Stromal cell of bone marrow (primary cell): Measurements from ENCODE around the gene LGR5.

Experiments used
- DNase-seq: peaks from one replicate; pipeline ENCODE4 v3.0.0-alpha.2; 2012; ENCODE audit warnings: low read depth

LGR5 gene

GRCh38 chr12:71438670-71439361 lies 782 bp upstream of the LGR5 start:
- no peak for DNase-seq

DNA sequence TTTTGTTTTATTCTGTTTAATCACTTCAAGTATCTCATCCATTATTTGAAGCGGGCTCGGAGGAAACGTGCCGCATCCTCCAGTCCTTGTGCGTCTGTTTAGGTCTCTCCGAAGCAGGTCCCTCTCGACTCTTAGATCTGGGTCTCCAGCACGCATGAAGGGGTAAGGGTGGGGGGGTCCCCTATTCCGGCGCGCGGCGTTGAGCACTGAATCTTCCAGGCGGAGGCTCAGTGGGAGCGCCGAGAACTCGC lies 311 bp upstream of the LGR5 start:
- no peak for DNase-seq

DNA sequence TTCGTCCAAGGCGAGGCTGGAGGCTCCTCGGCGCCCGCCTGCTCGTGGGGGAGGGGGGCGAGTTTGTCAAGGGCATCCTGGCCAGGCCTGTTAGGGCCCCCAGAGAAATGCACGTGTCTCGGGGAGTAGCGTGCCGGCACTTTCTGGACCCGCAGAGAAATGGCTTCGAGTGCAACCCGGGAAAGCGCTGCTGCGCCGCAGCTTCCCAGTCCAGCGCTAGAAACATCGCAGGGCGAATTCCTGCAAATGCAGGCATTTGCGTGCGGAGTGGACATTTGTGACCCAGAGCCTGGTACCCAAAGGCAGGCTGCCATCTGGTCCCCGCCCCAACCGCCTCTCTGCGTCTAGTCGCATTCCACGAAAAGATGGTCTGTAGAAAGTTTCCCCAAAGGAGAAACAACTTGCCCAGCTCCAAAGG lies 756 bp downstream of the LGR5 start:
- DNase-seq: no peak

DNA sequence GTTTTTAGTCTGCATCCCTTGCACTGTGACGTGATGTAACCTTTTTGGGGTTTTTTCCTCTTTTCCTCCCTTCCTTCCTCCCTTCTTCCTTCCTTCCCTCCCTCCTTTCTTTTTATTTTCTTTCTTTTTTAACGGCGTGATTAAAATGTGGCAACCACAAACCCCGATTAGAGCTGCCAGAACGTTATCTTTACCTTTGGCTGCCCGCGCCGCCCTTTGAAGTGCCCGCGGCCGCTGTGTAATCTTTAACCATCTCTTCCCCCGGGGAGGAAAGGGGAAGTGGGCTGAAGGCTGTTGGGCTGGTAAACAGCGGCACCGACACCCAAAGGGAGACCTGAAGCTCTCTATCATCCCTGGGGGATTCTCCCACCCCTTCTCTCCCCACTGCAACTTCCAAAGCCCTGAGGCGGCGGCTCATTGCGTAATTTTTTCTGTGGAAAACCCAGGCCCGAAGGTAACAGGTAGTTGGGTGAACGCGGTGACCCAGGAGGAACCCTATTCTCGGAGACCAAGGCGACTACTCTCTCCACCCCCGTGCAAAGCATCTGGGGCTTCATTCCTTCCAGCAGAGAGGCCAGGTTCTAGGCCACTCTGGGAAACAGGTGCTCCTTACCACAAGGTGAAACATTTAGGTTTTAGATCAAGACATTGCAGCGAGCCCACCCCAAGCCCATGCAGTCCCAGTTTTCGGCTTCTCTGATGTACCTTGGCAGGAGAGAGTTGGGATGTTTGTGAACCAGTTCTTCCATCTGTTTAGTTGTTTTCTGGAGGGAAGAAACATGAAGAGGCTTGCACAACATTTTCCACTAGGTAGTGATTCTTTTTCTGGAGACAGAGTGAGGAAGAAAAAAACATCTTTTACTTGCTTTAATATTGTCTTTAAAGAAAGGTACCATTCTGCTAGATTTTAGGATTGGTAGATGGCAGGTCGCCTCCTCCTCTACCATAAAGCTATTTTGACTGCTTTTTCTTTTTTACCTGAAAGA lies 1.5 kb downstream of the LGR5 start:
- DNase-seq: no peak

GRCh38 chr12:71441836-71442566 lies 2.4 kb downstream of the LGR5 start:
- DNase-seq: no peak

GRCh38 chr12:71442567-71442931 lies 3.0 kb downstream of the LGR5 start:
- DNase-seq: no peak

GRCh38 chr12:71445071-71445470 lies 5.5 kb downstream of the LGR5 start:
- no peak for DNase-seq

DNA sequence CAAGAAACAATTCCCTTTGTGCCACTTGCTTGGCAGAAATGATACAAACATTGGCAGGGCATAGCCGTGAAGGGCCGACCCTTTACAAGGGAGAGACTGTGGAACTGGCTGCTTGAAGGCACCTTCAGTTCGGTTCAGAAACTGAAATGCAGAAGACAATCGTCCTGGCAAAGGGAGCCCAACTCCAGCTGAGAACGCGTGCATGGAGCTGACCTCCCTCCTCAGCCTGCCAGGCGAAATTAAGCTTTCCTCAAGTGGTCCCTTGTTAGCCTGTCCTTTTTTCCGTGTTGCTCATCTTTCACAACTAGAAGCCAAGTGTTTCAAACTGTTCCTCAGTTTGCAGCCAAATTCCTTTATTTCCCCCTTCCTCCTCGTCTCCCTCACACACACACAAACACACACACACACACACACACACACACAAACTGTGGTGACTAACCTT lies 8.1 kb downstream of the LGR5 start:
- no peak for DNase-seq

DNA sequence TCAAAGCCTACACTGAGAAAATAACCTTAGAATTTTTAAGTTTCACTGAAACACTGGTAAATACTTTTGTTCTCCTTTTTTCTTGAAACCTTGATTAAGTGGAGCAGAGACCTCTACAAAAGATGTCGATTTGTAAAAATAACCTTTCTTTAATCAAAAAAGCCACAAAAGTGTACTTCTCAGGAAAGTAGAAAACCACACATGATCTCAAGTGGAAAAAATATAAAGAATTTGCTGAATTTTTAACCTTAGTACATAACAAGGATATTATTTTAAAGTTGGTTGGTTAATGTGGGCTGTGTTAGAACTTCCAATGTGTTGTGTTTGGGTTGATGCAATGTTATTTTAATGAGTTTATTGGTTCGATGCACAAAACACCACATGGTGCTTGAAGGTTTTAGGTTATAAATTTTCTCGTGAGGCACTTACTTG lies 8.6 kb downstream of the LGR5 start:
- DNase-seq: no peak

DNA sequence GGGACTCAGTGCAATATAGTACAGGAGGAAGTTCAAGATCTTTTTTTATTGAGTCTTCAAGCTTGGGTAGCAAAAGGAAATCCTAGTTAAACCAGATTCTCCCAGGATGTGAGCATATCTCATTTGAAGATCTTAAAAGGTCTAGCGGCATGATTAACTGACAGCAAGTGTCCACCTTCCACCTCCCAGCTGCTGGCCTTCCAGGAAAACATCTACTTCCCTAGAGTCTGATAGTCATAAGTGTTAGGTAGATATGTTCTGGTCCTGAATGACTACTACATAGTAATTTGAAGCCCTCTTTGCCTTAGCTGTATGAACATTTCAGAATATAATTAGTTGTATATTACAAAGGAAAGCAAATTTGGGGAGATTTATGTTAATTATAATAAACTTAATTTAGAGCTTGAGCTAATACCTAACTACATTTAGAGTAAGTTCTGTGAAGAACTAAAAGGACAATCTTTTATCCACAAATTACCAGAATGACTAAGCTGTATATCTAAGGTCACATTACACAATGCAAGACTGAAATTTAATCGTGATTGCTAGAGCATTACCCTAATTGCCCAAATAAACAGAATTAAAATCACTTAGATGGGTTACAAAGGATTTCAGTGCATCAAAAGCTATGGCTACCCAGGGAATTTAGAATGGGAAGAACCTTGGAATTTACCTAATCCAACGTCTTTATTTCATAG lies 9.9 kb downstream of the LGR5 start:
- DNase-seq: no peak

DNA sequence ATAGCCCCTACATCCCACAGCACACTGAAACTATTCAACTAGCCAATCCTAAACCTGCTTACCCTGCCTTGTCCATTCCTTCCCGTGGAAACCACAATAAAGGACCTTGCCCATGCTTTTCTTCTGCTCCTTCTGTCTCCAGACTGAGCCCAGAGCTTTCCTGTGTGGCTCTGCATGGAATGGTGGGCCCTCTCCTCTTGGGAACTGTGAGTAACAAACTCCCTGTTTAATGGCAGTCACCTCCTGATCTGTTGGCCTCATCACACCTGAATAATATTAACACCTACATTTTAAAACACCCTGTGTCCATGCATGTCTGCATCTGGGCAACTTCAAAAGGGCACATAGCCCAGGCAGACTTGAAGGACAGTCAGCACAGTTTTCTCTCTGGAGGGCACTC lies 12.4 kb downstream of the LGR5 start:
- no peak for DNase-seq

DNA sequence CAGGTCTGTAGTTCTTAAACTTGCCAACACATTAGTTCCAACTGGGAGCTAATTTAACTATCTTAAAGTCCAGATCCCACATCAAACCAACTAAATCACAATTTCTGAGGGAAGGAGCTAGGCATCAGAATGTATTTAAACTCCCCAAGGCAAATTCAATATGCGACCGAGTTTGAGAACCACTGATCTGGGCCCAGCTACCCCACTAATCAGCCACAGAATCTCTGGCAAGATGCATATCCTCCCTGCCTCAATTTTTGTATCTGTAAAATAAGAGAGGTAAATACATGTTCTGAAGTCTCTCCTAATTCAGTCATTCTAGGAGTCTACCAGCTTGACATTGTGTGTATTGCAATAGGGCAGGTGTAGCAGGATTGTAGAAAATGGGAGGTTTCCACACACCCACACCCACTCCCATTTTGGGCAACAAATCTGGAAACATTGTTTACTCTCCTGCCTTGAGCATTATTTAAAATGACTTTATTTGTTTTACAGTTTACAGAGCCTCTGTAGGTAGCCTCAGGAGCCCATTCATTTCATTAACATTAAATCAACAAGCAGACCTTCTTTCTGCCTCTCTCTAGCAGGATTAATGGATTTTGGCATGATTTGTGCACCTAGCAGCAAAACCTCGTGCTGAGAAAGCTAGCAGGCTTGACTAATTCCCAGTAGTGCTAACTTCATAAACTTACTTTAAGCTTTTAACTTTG lies 15.6 kb downstream of the LGR5 start:
- no peak for DNase-seq

- no peak for DNase-seq
These were observed 16.7 kb downstream of the LGR5 start for GRCh38 chr12:71456316-71456715.

DNA sequence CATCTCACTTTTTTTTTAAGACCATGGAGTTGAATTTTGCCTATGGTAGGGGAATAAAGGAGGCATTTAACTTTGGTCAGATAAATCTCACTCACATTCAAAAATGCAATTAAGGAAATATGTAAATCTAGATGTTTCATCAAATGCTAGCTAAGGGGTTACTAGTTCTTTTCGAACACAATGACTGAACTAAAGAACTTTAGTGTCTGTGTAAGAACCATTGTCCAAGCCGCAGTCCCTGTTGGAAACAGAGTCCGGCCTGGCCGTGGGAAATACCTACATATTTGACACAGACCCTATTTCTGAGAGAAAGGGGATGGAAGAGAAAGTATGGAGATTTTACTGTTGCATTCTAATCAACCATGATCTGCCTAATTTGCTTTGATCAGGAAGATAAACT lies 17.4 kb downstream of the LGR5 start:
- DNase-seq: no peak

DNA sequence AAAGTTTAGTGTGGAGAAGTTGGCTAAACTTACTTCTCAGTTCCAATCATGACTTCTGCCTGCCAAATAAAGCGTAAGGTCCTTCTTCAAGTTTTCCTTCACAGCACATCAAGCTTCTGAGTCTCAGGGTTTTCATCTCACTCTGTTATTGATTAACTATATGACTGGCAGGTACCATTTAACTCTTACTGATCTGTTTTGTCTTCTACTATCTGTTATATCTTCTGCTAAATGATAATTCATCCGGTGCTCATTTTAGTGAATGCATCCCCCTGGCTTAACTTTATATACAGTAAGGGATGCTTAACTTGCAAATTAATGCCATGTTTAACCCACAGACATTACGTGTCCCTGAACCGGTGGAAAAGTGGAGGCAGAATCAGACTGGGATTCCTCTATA lies 20.7 kb downstream of the LGR5 start:
- DNase-seq: no peak

- DNase-seq: no peak
These were observed 21.4 kb downstream of the LGR5 start for GRCh38 chr12:71460850-71461609.

DNA sequence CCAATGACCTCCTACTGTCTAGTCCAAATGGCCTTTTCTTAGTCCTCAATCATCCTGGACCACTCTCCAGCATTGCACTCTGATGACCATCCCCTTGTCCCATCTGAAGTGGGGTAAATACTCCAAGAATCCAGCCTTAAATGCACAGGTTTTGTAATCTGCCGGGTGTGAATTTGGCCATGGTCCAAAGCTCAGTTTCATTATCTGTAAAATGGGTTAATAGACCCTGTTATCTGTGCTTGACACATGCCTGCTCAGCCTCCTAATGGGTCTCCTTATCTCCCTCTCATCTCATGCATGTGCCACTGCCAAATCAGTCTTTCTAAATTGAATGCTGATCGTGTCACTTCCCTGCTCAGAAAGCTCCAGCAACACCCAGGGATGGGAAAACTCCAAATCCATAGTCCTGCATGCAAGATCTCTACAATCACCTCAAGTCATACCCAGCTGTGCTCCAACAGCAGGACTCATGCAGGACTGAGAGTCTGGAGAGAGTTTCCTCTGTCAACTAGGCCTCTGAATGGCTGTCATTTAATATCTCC lies 22.3 kb downstream of the LGR5 start:
- no peak for DNase-seq

DNA sequence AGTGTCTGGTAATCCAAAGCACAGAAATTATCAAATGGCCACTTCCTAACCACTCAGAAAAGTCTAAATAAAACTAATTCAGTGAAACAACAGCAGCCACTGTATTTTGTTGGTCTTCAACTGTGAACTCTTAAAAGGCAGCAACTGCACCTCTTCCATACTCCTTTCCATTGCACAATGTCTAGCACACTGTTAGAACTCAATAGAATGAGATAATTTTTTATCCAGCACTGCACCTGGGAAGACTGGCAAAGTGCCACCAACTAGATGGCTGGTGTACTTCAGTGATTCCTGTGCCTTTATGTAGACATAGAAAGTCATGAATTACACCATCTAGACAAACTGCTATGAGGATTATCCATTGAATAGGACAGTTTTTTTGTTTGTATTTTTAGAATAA lies 26.2 kb downstream of the LGR5 start:
- DNase-seq: no peak

DNA sequence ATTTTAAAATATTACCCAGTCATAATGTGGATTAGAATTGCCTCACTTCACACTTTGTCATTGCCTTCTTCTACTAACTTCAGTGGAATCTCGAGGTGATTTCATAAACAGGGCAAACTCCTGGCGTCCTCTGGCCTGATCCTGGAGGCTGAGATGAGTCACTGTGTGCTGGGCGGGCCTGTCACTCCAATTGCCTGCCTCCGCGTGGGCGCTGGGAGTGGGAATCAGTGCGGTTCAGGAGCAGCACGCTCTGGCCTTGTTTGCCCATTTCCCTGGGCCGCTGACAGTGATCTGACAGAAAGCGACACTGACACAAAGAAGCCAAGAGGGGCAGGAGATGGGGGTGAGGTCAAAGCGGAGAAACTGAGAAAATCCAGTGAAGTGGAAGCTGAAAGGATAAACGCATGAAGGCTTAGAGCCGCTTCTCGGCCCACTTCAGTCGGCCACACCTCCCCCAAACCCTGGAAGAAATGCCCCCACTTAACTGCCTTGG lies 29.7 kb downstream of the LGR5 start:
- DNase-seq: no peak

DNA sequence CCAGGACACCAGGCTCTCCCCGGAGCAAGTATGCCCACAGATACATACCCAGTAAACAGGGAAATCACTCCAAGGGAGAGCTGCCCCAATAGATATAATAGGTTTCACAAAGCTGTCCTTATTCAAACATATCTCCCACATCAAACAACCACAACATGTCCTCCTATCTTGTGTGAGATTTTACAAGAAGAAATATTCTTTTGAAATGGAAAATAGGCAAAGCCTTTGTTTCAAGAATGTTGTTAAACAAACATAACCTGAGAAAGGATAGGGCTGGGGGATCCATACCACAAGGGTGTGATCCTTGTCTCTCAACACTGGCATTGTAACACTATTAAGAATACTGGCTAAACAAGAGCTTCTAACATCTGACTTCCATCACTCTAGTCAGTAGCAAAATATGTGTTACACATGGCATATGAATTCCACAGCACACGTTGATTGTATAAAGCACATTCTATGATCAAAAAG lies 32.9 kb downstream of the LGR5 start:
- DNase-seq: no peak
